Limb (tissue), 2 donors: ENCODE results near the gene CKMT2.

Experiments used
- DNase-seq, 2 donors: peaks; one replicate each; pipeline ENCODE4 v3.0.0-alpha.2; 2016; ENCODE audit errors: extremely low spot score in 2 of 2

Gene CKMT2

GRCh38 chr5:81214848-81215247 is 18.3 kb upstream of the CKMT2 start:
- DNase-seq = no peak

GRCh38 chr5:81216152-81216551 is 17.0 kb upstream of the CKMT2 start:
- no peak for DNase-seq

- DNase-seq = no peak
Measured at GRCh38 chr5:81219389-81219788, 13.7 kb upstream of the CKMT2 start.

GRCh38 chr5:81222285-81222684 is 10.8 kb upstream of the CKMT2 start:
- no peak for DNase-seq

- no peak for DNase-seq
Measured at GRCh38 chr5:81225463-81225862, 7.7 kb upstream of the CKMT2 start.

- no peak for DNase-seq
Measured at GRCh38 chr5:81226286-81226685, 6.8 kb upstream of the CKMT2 start.

- DNase-seq = no peak
Measured at GRCh38 chr5:81226949-81227348, 6.2 kb upstream of the CKMT2 start.

GRCh38 chr5:81228084-81228483 is 5.0 kb upstream of the CKMT2 start:
- no peak for DNase-seq

- no peak for DNase-seq
Measured at GRCh38 chr5:81230416-81230815, 2.7 kb upstream of the CKMT2 start.

- DNase-seq = no peak
Measured at GRCh38 chr5:81232464-81233079, 550 bp upstream of the CKMT2 start.

GRCh38 chr5:81234299-81234698 is 1.2 kb downstream of the CKMT2 start:
- no peak for DNase-seq

- DNase-seq = no peak
Measured at GRCh38 chr5:81234801-81235200, 1.7 kb downstream of the CKMT2 start.

GRCh38 chr5:81235287-81236072 is 2.4 kb downstream of the CKMT2 start:
- no peak for DNase-seq

- DNase-seq = no peak
Measured at GRCh38 chr5:81238460-81238859, 5.3 kb downstream of the CKMT2 start.

GRCh38 chr5:81239613-81240012 is 6.5 kb downstream of the CKMT2 start:
- no peak for DNase-seq

- DNase-seq = no peak
Measured at GRCh38 chr5:81241001-81241400, 7.9 kb downstream of the CKMT2 start.

GRCh38 chr5:81241961-81242648 is 9.0 kb downstream of the CKMT2 start:
- no peak for DNase-seq

- no peak for DNase-seq
Measured at GRCh38 chr5:81242906-81243436, 9.8 kb downstream of the CKMT2 start.

GRCh38 chr5:81244451-81244850 is 11.3 kb downstream of the CKMT2 start:
- no peak for DNase-seq

- DNase-seq = no peak
Measured at GRCh38 chr5:81245871-81246235, 12.7 kb downstream of the CKMT2 start.

GRCh38 chr5:81246697-81247096 is 13.6 kb downstream of the CKMT2 start:
- DNase-seq = no peak

- no peak for DNase-seq
Measured at GRCh38 chr5:81247441-81247972, 14.4 kb downstream of the CKMT2 start.
